Measurements from ENCODE around the gene TBC1D4. TPM values are rescaled to one million over a fixed set of nuclear protein-coding genes. Genes with fewer than 3 reads are reported as not detected.

Gene TBC1D4
- total RNA-seq, 4 donors from 2014 or later, result 10.5 to 35.0 (median 33.1) TPM

- Histone ChIP-seq H3K4me1 (peaks cover 0 to 3% (median 2%) of the 10 kb centered on the region in 4 donors), H3K9me3 (no peaks in the 10 kb centered on the region), H3K4me3 (no peak overlapping the region), H3K27ac (no peak overlapping the region), H3K27me3 (no peaks in the 10 kb centered on the region), H3K36me3 (no peaks in the 10 kb centered on the region)
- no peak for DNase-seq
- TF ChIP-seq POLR2A (IDR thresholded peaks at IDR 0.05) (no peak), CTCF (IDR thresholded peaks at IDR 0.05) (no peak)
These were observed 66.3 kb downstream of the TBC1D4 start for GRCh38 chr13:75415694-75416093.

GRCh38 chr13:75415171-75415570 lies 66.8 kb downstream of the TBC1D4 start:
- TF ChIP-seq CTCF (IDR thresholded peaks at IDR 0.05), result no peak
- TF ChIP-seq POLR2A (IDR thresholded peaks at IDR 0.05), result no peak
- no peak overlapping the region for H3K27ac ChIP-seq
- H3K4me3 ChIP-seq, result no peak overlapping the region
- H3K27me3 ChIP-seq, result no peaks in the 10 kb centered on the region
- H3K9me3 ChIP-seq, result no peaks in the 10 kb centered on the region
- H3K36me3 ChIP-seq, result no peaks in the 10 kb centered on the region
- H3K4me1 ChIP-seq, result peaks cover 0 to 3% (median 2%) of the 10 kb centered on the region in 4 donors
- DNase-seq, result no peak

- H3K27ac ChIP-seq, result no peak overlapping the region
- peaks cover 0 to 3% (median 2%) of the 10 kb centered on the region in 4 donors for H3K4me1 ChIP-seq
- H3K4me3 ChIP-seq, result no peak overlapping the region
- no peak for DNase-seq
- no peaks in the 10 kb centered on the region for H3K9me3 ChIP-seq
- H3K27me3 ChIP-seq, result no peaks in the 10 kb centered on the region
- H3K36me3 ChIP-seq, result no peaks in the 10 kb centered on the region
- no peak for TF ChIP-seq CTCF (IDR thresholded peaks at IDR 0.05)
- TF ChIP-seq POLR2A (IDR thresholded peaks at IDR 0.05), result no peak
These were observed 67.7 kb downstream of the TBC1D4 start for GRCh38 chr13:75414036-75414827.

- H3K27me3 ChIP-seq, result no peaks in the 10 kb centered on the region
- no peak for DNase-seq
- H3K36me3 ChIP-seq, result no peaks in the 10 kb centered on the region
- H3K4me1 ChIP-seq, result peaks cover 0 to 3% (median 2%) of the 10 kb centered on the region in 4 donors
- H3K27ac ChIP-seq, result no peak overlapping the region
- no peak overlapping the region for H3K4me3 ChIP-seq
- H3K9me3 ChIP-seq, result no peaks in the 10 kb centered on the region
- TF ChIP-seq POLR2A (IDR thresholded peaks at IDR 0.05) (no peak), CTCF (IDR thresholded peaks at IDR 0.05) (no peak)
These were observed 69.9 kb downstream of the TBC1D4 start for GRCh38 chr13:75411924-75412537.

GRCh38 chr13:75410207-75410606 lies 71.8 kb downstream of the TBC1D4 start:
- Histone ChIP-seq H3K27ac (no peak overlapping the region), H3K9me3 (no peaks in the 10 kb centered on the region), H3K27me3 (no peaks in the 10 kb centered on the region), H3K4me3 (no peak overlapping the region), H3K36me3 (no peaks in the 10 kb centered on the region), H3K4me1 (no peaks in the 10 kb centered on the region)
- no peak for DNase-seq
- no peak for TF ChIP-seq POLR2A (IDR thresholded peaks at IDR 0.05)
- TF ChIP-seq CTCF (IDR thresholded peaks at IDR 0.05), result no peak
